GM21447 (cell line): ENCODE data around the gene SPPL2B.
"Not testable (repeated sequence)": the region's sequence is repeated elsewhere in the genome, so short reads cannot be mapped to it uniquely, and the experiment has no call there.

Experiments used
- ATAC-seq: cut with Tn5 transposase; IDR thresholded peaks from one replicate; pipeline ENCODE4 v1.9.1; 2021; ENCODE audit not compliant: unreplicated experiment

Gene SPPL2B

GRCh38 chr19:2375353-2376121 is 47.1 kb downstream of the SPPL2B start:
- ATAC-seq = no peak

- ATAC-seq = no peak
These were observed 48.5 kb downstream of the SPPL2B start for GRCh38 chr19:2376784-2377519.

- no peak for ATAC-seq
These were observed 52.1 kb downstream of the SPPL2B start for GRCh38 chr19:2380567-2380966.

GRCh38 chr19:2381148-2381820 is 52.8 kb downstream of the SPPL2B start:
- no peak for ATAC-seq

GRCh38 chr19:2382530-2383222 is 54.2 kb downstream of the SPPL2B start:
- ATAC-seq = no peak

- no peak for ATAC-seq
These were observed 56.7 kb downstream of the SPPL2B start for GRCh38 chr19:2385053-2385721.

GRCh38 chr19:2387367-2388288 is 59.1 kb downstream of the SPPL2B start:
- no peak for ATAC-seq

GRCh38 chr19:2389594-2389993 is 61.1 kb downstream of the SPPL2B start:
- ATAC-seq = no peak

GRCh38 chr19:2391118-2391725 is 62.7 kb downstream of the SPPL2B start:
- no peak for ATAC-seq

GRCh38 chr19:2392366-2392765 is 63.9 kb downstream of the SPPL2B start:
- no peak for ATAC-seq

- not testable (repeated sequence) for ATAC-seq
These were observed 64.4 kb downstream of the SPPL2B start for GRCh38 chr19:2392899-2393298.

GRCh38 chr19:2394054-2394441 is 65.6 kb downstream of the SPPL2B start:
- ATAC-seq = no peak

GRCh38 chr19:2394442-2395292 is 66.2 kb downstream of the SPPL2B start:
- no peak for ATAC-seq

- not testable (repeated sequence) for ATAC-seq
These were observed 66.9 kb downstream of the SPPL2B start for GRCh38 chr19:2395293-2395829.

GRCh38 chr19:2397173-2397572 is 68.7 kb downstream of the SPPL2B start:
- not testable (repeated sequence) for ATAC-seq

GRCh38 chr19:2398735-2399305 is 70.3 kb downstream of the SPPL2B start:
- ATAC-seq = no peak

- ATAC-seq = no peak
These were observed 71.1 kb downstream of the SPPL2B start for GRCh38 chr19:2399582-2399981.
